GM21390 (cell line): ENCODE measurements around the gene ASTN2.
A peak's percentile ranks its signal among the peaks of the same experiment; 100 is the strongest.
"Not testable (repeated sequence)": the region's sequence is repeated elsewhere in the genome, so short reads cannot be mapped to it uniquely, and the experiment has no call there.

Experiments used
- ATAC-seq: cut with Tn5 transposase; IDR thresholded peaks from one replicate; pipeline ENCODE4 v1.9.1; 2021; ENCODE audit not compliant: unreplicated experiment

The ASTN2 gene

DNA sequence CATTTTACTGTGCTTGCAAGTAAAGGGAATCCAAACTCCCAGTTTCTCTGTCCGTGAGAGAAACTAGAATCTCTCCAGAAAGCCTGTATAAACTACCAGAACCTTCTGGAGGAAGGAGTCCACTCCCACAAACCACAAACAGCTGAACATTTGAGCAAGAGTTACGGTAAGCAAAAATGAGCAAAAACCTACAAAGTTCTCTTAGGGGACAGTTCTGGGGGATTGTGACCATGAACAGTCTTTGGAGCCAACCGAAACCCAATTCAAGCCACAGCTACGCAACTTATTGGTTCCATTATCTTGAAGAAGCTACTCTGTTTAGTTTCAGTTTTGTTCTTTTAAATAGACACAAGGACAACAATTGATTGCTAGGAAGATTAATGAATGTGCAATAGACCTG is 330.6 kb downstream of the ASTN2 start:
- ATAC-seq = no peak

DNA sequence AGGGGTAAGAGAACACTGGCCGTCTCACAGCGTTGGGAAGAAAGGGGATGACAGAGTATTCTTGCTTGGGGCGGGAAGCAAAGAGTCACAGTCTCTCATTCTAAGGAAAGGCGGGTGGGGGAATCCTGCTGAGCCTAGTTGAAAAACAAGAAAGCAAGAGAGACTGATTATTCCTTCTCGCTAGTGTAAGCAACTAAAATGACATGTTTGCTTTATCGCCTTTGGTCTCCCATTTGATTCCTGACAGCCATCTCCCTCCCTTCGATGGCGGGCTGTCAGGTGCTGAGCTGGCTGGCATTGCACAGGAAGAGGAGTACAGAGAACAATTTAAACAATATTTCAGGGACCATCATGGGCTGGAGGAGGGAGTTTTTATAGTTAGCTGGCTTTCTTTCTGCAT is 331.3 kb downstream of the ASTN2 start:
- no peak for ATAC-seq

DNA sequence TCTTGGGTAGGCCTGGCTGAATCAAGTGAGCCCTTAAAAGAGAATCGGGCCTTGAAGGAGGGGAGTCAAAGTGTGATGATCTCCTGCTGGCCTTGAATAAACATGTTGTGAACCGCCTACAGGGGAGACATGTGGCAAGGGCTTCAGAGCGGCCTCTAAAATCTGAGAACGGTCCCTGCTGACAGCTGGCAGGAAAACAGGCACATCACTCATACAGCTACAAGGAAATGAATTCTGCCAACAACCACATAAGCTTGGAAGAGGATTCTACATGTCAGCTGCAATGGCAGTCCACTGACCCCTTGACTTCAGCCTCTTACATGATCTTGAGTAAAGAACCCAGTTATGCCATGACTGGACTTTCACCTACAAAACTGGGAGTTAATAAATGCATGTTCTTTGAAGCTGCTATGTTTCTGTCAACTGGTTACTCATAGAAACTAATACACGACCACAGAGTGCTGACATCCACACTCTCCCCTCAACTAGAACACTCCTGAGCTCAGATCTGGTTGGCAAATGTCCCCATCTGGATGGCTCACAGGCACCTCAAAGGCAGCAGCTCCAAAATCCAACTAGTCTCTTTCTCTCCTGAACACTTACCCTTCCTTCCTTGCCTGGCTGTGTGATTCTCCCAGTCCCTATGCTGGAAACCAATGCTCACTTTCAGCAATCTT is 333.1 kb downstream of the ASTN2 start:
- ATAC-seq = no peak

DNA sequence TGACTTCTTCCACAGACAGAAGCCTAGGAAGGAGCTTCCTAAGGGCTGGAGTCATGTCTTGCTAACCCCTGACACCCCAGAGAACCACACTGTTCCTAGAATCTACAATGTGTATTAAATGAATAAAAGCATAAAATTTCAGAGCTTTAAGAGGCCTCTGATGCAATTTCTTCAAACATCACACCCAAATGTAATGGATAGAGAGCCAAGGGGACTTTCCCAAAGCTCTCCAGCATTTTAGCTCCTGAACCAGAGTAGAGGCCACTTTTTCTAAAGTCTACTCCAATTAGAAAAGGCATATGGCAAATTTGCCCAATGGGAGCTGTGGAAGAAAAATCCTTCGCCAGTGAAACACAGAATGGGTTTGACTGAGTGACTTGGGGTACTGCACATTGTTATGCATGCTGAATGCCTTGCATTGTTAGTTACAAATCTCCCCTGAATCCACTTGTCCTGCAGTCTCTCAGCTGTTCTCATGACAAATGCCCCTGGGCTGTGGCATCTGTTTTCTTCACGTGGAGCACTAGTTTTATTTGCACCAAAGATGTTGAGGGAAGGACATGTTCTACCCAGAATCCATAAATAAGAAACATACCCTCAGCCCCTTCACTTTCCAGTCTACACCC is 334.0 kb downstream of the ASTN2 start:
- no peak for ATAC-seq

DNA sequence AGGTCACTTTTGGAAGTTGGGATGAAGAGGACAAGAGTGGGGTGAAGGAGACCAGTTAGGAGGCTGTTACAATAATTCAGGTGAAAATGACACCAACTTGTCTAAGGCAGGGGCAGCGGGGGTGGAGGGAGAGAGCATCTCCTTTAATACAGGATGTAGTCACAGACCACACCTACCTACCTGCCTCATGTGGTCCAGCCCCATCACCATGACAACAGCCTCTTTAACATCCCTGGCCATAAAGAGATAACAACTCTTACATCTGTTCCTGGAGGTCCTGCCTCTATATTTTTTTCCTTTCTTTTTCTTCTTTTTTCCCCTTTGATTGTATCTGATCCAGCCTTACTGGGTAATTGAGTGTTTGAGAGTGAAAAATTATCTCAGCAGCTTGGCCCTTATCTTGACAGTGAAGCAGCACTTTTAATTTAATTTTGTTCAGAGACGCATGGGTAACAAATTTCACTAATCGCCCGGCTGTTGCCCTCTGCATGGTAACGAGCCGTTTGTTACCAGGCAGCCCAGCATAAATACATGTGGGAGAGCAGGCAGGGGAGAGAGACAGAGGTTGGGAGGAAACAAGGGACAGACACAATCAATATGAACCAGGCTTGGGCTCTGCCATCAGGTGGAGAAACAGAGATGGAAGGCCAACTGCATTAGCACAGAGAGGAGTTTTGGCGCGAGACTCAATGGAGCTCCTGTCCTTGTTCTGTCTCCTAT is 338.1 kb downstream of the ASTN2 start:
- no peak for ATAC-seq

DNA sequence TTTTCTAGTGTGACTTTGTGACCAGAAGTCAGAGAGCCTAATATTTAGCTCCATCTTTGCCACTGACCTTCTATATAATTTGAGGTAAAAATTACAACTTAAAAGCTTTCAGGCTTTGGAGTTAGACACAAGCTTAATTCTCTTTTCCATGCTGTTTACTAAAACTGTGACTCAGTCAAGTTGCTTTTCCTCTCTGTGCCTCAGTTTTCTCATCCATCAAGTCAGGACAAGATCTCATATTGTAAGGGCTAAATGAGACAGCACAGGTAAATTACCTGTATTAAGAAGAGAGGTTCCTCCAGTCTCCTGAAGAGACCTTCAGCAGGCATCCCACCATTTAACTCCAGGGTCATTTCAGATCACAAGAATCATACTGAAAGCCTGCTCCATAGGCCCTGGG is 339.2 kb downstream of the ASTN2 start:
- no peak for ATAC-seq

DNA sequence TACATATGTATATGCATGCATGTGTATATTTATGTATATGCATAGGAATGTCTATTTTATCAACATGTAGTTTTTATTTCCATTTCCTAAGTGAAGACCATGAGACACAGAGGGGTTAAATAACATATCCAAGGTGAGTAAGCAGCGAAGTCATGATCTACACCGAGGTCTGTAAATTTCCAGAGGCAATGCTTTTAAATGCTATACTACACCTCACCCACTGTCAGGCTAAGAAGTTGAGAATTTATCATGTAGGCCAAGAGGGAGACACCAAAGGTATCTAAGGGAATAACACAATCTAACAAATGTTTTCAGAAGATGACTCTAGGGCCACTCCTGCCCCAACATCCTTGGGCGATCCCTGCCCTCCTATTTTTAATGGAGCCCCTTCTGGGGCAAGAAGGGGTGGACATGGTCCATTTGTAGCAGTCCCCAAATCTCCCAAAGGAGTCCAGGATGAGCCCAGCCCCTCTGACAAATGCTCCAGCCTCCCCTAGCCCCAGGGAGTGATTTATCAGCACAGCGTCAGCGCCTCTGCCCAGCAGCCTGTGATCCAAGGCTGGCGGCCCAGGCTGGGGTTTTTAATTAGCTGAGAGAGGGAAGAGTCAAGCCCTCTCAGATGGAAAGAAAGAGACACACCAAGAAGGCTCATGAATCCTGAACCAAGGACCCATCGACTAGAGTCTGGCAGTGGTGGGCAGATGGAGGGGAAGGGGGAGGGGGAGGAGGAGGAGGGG is 339.9 kb downstream of the ASTN2 start:
- no peak for ATAC-seq

DNA sequence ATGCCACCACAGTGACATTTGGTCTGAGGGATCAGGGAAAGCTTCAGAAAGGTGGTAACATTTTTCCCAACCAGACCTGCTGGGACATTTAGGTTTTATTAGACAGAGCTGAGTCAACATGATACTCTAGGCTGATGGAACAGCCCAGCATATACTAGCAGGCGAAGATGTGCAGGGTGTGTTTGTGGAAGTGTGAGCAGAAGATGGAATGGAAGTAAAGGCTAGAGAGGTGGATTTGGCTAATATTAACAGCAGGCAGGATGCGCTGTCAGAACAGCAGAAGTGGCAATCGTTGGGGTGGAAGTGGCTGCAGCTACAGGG is 340.6 kb downstream of the ASTN2 start:
- no peak for ATAC-seq

DNA sequence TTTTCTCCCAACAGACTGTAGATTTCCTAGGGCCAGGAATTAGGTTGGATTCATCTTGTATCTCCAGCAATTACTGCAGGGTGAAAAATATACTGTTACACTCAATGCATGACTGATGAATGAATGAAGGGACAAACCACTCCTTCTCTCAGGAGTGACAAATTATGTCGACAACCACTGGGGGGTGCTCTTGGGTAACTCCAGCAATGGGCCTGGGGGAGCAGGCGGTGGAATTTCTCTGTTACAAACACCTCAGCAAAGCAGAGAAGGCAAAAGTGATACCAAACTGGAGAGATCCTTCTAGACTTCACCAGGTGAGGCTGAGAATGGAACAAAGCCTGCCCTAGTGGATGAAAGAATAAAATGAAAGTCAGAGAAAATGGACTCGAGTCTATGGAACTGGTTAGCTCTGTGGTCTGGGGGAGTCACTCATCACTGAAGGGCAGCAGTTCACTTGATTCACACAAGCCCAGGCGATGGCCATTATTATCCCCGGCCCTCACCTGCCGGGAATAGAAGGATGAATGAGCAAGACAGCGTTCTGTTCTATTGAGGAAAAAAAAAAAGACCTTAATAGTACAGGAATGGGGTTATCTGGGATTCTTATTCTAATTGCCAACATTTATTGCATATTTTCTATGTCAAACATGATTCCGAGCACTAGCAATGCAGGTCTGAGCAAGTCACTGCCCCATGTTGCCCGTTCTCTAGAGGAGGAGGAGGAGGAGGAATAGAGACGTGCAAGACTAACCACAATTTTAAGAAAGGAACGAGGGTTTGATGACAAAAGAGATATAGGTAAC is 341.1 kb downstream of the ASTN2 start:
- ATAC-seq = peak; percentile 55

DNA sequence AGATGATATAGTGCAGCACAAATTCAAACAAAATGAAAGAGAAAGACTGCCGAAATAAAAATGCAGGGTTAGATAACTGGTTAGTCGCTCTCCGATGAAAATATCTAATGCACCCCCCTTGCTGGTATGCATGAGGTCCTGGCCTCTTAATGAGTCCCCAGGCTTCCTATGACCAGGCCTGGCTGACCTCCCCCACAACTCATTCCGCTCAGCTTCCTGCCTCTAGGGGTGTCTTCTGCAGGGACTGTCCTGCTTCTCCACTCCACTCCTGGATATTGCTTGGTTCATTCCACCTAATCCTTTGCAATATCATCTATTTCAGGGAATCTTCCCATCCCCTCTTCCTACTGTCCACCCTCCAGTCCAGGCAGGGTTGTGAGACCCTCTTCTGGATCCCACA is 341.8 kb downstream of the ASTN2 start:
- ATAC-seq = no peak

DNA sequence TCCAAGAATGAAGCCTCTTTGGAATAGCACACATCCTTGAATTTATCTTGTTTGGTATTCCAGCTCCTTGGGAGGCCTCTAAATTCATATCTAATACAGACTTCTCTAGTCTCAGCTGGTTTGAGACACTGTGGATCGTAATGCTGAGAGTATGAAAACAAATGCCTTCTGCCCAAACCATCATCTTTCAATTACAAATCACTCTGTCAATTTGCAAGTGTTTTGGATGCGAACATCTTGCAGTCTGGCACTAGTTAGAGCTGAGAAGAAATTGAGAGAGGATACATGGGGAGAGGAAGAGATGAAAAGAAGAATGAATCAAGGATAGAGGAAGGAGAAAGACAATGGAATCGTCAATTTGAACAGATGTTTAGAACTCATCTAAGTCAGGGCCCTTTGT is 342.6 kb downstream of the ASTN2 start:
- ATAC-seq = no peak

DNA sequence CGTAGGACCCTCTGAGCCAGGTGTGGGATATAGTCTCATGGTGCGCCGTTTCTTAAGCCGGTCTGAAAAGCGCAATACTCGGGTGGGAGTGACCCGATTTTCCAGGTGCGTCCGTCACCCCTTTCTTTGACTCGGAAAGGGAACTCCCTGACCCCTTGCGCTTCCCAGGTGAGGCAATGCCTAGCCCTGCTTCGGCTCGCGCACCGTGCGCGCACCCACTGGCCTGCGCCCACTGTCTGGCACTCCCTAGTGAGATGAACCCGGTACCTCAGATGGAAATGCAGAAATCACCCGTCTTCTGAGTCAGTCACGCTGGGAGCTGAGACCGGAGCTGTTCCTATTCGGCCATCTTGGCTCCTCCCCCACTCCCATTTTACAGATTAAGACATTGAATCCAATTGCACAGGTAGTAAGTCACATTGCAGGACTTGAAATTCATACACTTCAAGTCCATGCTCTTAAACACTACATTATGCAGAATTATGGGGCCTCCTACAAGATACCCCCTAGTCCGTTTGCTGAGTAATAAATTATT is 343.1 kb downstream of the ASTN2 start:
- not testable (repeated sequence) for ATAC-seq

DNA sequence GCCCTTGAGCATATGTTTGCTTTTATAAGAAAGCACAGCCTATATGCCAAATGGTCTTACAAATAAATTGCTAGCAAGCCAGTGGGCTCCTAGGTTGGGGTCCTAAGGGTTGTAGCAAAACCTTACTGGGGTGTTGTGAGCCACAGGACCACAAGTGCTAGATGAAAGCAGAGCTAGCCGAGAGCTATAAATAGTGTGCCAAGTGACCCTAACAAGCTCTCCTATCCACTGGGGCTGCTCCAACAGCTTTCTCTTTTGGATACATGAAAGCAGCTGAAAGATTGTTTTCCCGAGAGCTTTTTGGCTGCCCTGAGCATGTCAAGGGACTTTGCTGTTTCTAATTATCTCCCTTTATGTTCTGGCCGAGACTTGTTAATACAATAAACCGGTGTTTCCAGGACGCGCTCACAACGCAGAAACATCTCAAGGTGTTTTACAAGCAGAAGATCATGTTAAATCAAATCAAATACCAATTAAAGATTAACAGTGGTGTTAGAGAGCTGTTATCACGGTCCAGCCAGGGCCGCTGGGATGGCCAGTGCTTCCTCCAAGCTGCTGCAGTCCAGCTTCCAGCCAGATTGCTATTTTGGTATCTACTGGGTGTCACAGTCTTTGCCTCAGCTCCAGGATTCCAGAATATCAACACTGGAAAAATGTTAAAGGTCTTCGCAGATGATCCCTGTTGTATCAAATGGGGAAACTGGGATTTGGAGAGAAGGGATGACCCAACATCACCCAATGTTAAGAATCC is 351.0 kb downstream of the ASTN2 start:
- ATAC-seq = no peak

DNA sequence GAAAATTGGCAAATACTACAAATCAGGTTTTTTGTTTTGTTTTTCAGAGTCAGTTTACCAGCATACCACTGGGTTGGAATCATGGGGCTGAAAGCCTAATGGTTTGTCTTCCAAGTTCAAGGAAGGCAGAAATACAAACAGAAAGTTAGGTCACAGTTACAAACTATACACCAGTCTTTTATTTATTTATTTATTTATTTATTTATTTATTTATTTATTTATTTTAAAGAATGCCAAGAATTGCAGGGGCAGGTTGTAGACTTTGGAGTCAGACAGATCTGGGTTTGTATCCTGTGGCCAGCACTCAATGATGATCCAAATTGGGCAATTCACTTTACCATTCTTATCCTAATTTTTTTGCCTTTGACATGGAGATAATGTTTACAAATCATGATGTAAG is 353.9 kb downstream of the ASTN2 start:
- no peak for ATAC-seq

DNA sequence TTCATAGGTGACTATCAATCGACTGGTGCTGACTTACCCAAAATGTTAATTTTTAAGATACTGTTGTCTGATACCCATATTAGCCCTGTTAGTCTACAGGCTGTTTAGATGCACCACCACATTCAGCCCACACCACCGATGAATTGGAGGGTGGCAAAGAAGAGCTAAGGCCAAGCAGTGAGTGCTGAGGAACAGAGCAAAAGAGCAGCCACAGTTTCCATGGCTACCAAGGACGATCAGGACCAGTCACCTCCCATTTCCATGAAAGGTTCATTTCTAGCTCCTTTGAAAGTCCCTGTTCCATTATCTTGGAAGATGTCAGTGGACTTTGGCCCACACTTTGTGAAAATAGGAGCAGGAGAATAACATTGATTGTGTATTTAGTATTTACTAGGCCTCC is 364.9 kb downstream of the ASTN2 start:
- ATAC-seq = no peak

DNA sequence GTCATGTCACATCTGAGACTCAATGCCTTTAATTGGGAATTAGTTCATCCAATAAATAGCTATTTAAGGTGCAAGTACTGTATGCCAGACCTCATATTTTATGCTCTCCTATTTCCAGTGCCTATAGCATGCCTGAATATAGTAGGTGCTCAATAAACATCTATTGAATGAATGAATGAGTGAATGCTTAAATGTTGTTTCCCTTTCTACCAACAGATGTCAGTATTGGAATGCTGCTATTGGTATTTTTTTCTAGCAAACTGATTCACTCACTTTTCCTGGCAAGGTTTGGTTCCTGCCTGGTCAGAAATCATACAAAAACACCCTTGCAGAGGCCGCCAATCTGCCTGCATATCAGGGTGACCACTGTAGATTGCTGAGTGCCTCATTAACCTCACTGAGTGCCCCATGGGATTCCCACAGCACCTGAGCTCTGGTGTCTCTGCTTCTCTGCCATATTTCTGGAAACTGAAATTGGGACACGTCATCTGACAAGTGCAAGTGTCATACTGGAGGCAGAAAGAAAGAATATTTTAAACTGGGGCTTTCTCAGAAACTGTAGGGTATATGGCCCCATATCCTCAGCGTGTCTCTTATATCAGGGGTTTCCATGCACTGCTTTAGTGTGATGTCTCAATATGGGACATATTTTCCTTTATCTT is 368.1 kb downstream of the ASTN2 start:
- peak; percentile 80 for ATAC-seq

DNA sequence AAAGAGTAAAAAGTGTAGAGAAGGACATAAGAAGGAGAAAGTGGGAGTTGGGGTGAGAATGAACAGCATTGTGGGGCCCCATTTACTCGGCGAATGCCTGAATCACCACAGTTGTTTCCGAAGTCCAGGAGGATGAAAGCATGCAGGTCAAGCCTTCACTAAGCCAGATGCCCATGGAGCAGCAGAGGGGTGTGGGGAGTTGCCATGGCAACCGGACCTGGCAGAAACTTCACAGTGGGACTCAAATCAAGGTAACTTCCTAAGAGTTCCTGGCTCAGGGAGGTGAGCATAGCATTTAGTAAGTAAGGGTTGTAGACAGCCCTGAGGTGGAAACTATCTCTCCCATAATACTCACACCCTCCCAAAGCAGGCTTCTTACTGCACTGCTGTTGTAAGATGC is 370.6 kb downstream of the ASTN2 start:
- ATAC-seq = no peak

DNA sequence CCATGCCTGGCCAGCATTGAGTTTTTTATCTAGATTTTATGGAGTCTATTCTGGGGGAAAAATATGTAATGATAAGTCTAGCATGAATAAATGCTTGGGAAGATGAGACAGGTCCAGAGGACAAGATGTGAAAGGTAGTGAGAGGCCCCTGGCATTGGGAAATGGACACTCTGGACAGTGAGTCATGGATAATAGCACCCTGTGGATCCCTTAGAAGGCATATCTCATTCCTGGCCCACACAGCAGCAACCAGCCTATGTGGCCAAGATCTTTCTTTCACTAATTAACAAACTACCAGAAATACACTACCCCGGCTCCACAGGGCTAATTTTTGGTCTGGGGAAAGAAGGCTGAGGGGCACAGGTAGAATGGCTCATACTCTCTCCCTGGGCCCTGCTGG is 371.7 kb downstream of the ASTN2 start:
- no peak for ATAC-seq

DNA sequence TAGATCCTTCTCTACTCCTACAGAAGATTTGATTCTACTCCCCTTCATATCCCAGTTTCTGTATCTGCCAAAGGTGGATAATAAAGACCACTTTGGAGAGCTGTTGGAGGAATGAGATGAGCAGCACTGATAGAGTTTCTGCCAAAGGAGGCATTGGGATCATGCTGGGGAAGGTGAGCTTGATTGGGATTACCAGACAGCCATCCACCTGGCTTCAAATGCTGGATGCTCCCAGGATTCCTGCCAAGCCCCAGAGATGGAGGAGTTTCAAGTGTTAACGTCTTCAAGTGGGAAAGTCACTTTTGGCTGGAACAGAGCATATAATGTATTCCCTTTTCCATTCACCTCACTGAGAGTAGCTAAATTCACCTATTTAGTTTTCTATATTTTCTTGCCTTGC is 379.3 kb downstream of the ASTN2 start:
- no peak for ATAC-seq

DNA sequence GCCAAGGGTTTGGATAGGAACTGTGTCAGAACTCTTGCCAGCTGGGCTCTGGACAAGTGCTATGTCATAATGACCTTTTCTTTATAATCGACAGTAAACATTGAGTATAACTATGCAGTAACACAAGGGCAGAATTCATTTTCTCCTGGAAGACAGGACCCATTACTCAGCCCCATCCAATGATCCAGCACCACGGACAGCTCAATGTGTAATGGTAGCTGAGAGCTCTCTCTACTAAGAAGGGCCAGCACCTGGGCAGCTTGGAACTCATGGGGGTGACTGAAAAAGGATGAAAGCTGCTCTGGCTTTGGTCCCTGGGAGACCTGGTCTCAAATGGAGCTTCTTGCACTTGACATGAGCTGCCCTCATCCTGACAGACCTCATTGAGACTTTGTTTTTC is 380.0 kb downstream of the ASTN2 start:
- no peak for ATAC-seq
